DOHH2 (cell line): Measurements from ENCODE around the gene RALGDS.

Source experiments
- CTCF ChIP-seq: fragments of 200-600 bp; sonication (generic); IDR thresholded peaks from one replicate; pipeline ENCODE4 v1.5.1; 2014; ENCODE audit warnings: antibody characterized with exemption, mild to moderate bottlenecking, low read depth, low read length; ENCODE audit not compliant: poor library complexity, severe bottlenecking
- EZH2phosphoT487 ChIP-seq: fragments of 200-600 bp; sonication (generic); IDR thresholded peaks from 2 replicates; pipeline ENCODE4 v1.6.1; 2017; ENCODE audit warnings: borderline replicate concordance, mild to moderate bottlenecking, antibody characterized with exemption, low read length, moderate library complexity, mixed read lengths

- TF ChIP-seq CTCF (no peak), EZH2phosphoT487 (no peak)
Observed at GRCh38 chr9:133127340-133127981, 6.4 kb upstream of the RALGDS start.
